Glomerular visceral epithelial cell (primary cell): ENCODE results near the gene DISC1.
"Not testable (repeated sequence)": the region's sequence is repeated elsewhere in the genome, so short reads cannot be mapped to it uniquely, and the experiment has no call there.

Experiments
- DNase-seq: peaks from one replicate; pipeline ENCODE4 v3.0.0-alpha.2; 2016; ENCODE audit errors: extremely low spot score

The DISC1 gene

DNA sequence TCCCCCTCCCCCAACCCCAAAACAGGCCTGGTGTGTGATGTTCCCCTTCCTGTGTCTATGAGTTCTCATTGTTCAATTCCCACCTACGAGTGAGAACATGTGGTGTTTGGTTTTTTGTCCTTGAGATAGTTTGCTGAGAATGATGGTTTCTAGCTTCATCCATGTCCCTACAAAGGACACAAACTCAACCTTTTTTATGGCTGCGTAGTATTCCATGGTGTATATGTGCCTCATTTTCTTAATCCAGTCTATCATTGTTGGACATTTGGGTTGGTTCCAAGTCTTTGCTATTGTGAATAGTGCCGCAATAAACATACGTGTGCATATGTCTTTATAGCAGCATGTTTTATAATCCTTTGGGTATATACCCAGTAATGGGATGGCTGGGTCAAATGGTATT, 102.4 kb downstream of the DISC1 start:
- not testable (repeated sequence) for DNase-seq

DNA sequence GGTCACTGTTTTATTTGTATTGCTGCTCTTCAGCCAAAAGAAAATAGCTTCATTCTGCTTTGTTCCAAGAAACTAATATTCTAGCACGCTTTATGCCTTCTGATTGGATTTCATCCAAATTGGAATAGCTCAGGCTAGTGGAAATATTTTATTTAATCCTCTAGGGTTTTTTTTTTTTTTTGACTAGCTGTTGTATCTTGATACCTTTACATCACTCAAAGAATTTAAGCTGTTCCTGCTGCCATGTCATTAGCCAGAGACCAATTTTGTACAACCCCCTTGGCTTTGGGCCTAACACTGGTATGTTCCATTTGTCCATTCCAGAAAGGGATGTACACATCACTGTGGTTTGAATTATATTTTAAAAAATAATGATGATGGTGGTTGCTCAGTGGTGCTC, 103.0 kb downstream of the DISC1 start:
- DNase-seq: no peak

DNA sequence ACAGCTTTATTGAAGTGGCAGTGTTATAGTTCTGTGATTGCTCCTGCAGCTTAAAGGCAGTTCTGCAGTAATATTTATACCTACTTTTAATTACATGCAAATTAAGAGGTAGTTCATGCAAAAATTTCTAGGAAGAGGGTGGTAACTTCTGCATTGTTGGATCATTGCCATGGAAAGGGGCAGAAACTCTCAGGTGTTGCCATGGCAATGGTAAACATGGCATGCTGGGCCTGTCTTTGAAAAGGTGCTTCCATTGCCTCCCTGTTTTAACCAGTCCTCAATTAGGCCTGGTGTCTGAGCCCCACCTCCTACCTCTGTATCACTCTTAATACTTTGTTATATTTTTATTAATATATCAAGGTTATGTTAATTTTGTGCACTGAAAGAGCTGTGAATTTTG, 104.7 kb downstream of the DISC1 start:
- no peak for DNase-seq

DNA sequence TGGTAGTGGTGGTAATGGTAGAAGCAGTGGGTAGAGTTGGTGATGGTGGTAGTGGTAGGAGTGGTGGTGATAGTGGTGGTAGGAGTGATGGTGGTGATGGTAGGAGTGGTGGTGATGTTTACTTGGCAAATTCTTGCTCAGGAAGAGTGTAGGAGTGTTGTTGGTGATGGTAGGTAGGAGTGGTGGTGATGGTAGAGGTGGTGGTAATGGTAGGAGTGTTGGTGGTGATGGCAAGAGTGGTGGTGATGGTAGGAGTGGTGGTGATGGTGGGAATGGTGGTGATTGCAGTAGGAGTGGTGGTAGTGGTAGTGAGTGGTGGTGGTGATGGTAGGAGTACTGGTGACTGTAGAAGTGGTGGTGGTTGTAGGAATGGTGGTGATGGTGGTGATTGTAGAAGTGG, 106.5 kb downstream of the DISC1 start:
- DNase-seq: no peak

DNA sequence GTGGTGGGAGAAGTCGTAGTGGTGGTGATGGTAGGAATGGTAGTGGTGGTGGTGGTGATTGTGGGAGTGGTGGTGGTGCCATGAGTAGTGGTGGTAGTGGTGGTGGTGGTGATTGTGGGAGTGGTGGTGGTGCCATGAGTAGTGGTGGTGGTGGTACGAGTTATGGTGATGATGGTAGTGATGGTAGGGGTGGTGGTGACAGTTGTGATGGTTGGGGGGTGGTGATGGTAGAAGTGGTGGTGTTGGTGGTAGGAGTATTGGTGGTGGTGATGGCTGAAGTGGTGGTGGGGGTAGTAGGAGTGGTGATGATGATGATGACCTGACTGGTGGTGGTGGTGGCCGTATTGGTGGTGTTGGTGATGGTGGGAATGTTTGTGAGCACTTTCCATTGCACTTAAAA, 107.1 kb downstream of the DISC1 start:
- no peak for DNase-seq

DNA sequence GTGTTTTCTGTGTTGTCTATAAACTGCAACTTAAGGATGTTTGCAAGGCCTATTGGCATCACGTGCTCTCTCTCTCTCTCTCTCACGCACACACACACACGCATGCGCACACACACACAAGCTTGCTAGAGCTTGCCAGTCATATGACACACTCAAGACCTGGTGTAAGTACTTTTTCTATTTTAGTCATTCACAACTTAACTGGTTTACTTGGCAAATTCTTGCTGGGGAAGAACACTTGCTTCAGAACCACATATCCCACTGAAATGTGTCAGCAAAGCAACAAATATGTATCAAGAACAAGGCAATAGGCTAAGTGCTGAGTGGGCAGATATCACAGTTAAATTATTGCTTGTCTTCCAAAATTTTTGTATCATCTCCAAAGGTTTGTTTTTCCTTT, 107.8 kb downstream of the DISC1 start:
- DNase-seq: no peak

DNA sequence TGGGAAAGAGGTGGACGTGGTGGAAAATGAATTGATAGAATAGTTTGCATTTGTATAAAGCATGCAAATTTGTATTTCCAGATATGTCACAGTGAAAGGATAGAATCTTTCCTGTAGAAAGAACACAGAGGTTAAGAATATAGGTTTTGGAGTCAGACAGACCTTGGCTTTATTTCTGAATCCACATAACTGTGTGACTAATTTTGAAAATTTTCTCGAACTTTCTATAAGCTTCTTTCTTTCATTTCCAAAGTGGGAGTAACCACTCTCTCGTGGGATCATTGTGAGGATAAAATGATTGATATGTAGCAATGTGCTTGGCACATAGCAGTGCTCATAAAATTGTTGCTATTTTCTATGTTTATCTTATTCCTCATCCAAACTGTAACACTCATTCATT, 108.8 kb downstream of the DISC1 start:
- DNase-seq: no peak

DNA sequence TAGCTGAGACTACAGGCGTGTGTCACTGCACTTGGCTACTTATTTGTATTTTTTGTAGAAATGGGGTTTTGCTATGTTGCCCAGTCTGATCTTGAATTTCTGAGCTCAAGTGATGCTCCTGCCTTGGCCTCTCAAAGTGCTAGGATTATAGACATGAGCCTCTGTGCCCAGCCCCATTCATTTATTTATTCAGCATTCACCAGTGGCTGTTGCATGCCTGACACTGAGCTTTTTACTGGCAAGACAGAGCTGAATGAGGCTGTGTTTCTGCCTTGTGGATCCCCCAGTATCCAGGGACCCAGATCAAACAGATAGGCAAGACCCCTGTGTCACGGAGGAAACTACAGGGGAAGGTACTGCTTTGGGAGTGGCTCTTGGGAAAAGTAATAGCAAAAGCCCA, 109.4 kb downstream of the DISC1 start:
- DNase-seq: no peak

DNA sequence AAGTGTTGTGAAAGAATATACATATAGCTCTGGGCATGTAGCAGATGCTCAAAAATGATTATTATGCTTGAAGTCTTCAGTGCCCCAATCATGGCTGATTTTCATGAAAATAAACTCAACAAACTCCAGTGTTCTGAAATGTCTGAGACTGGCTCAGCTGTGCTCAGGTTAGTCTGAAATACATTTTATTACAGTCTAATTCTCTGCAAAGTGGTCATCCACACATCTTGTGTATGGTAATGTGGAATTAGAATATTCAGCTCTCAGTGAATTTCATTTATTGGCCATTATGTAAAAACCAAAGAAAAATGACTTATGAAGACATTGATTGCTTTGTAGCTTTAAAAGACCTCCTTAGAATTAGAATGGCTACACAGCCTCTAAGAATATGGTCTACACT, 109.9 kb downstream of the DISC1 start:
- no peak for DNase-seq

DNA sequence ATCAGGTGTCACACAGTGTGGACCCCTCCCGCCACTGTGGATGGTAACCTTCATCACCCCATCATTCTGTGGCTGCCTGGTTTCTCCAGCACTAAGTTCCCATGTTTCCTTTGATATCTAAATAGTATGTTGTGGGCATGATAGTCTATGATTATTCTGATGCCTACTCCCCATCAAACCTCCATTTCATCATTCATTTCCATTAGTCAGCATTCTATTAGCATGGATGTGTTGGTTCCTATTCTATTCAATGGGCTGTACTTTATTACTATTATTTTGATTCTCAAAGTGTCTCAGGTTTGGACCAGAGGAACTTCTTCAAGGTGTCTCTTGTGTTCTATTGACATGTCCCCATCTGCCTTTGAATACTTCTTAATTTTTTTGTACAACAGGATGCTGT, 112.0 kb downstream of the DISC1 start:
- no peak for DNase-seq

DNA sequence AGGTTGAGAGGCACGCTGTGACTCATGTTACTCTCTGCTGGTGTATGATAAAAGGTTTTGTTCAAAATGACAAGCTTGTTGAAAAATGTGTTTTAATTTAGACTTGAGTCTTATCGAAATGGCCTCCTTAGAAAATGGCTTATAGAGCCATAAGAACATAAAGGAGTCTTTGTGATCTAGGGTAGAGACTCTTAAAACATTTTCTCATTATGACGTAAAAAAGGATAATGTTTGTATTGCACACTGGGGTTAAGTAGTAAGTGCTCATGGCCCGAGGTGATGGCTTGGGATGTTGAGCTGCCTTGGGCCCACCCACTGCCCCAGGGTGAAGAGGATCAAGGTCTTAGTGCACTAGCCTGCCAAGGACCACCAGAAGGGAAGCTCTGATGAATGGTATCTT, 117.4 kb downstream of the DISC1 start:
- no peak for DNase-seq

DNA sequence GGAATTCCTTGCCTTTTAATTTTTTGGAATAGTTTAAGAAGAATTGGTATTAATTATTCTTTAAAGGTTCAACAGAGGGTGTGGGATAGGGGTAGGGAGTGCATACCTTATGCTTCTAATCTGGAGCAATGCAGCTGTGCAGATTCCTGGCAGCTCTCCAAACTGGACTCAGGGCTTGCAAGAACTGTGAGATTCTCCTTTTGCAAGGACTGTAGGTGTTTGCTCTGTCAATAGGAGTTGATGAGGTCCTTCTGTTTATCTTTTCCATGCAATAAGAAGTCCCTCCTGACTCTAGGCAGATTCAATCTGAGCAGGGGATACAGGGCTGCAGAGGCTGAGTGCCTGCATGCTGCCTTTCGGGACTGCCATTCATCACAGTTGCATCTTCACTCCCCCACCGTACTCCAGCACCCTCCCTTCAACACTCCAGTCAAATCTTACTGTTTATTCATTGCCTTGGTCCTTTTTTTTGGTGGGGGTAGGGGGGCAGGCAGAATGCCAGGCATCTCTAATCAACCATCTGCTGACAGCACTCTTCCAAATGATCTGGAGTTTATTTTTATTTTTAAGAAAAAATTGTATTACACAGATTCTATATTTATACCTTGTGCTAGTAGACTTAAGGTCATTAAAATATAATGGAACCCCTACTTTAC, 122.3 kb downstream of the DISC1 start:
- DNase-seq: no peak

DNA sequence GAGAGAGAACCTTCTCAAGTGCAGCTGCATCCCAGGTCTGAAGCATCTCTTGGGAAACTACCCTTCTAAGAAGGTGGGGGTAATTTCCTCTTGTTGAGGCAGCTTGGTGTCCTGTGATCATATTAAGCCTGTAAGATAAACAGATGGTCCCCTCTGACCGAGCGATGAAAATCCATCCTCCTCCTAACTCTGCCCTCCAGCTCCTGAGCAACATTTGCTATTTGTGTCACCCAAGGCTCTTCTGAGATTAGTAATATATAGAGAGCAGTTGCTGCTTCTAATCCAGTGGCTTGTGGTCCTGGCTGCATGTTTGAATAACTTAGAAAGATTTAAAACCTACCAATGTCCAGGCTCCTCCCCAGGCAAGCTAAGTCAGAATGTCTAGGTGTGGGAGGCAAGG, 123.7 kb downstream of the DISC1 start:
- DNase-seq: no peak

DNA sequence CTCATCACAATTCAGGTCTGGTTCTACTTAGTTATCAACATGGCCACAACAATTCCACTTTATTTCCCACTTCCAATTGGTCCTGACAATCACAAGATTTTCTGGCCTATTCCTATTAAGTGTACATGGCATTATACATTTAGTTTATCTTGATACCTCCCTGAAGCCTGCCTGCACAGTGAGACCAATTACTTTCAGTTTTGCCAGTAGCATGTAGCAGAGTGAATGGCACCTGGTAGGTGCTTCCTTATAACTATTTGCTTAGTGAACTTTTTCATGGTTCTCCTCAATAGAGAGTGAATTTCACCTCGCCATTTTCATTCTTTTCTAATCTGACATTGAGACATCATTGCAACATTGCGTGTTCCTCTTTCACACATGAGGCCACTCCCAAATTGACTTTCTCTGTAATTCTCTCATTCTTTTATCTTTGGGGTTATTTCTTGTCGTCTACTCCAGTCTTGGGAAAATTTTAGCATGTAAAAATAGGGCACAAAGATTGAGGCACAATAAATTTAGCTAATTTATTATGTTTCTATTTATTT, 124.3 kb downstream of the DISC1 start:
- DNase-seq: no peak

DNA sequence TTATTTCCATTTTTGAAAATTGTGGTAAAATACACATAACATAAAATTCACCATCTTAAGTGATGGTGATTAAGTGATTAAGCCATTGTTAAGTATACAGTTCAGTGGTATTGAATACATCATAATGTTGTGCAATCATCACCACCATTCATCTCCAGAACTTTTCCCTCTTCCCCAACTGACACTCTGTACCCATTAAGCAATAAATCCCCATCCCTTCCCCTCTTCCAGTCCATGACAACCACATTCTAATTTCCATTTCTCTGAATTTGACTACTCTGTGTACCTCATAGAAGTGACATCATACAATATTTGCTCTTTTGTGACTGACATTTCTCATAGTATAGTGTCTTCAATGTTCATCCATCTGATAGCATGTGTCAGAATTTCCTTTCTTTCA, 124.8 kb downstream of the DISC1 start:
- no peak for DNase-seq

DNA sequence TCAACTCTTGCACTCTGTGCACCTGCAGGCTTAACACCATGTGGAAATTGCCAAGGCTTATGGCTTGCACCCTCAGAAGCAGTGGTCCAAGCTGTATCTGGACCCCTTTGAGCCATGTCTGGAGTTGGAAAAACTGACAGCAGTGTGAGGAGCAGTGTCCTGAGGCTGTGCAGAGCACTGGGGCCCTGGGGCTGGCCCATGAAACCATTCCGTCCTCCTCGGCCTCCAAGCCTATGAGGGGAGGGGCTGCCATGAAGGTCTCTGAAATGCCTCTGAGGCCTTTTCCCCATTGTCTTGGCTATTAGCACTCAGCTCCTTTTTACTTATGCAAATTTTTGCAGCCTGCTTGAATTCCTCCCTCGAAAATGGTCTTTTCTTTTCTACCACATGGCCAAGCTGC, 126.7 kb downstream of the DISC1 start:
- no peak for DNase-seq

DNA sequence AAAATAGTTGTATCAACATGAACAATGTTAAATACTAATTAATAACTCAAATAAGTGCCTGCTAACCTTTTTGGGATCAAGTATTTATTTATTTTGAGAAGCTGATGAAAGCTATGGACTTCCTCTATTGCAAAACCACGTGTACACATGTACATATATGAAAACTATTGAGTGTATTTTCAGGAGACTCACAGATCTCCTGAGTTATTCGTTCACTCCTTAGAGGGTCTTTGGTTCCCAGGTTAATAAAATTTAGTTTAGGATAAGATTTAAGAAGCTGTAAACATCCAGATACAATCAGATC, 130.5 kb downstream of the DISC1 start:
- no peak for DNase-seq

DNA sequence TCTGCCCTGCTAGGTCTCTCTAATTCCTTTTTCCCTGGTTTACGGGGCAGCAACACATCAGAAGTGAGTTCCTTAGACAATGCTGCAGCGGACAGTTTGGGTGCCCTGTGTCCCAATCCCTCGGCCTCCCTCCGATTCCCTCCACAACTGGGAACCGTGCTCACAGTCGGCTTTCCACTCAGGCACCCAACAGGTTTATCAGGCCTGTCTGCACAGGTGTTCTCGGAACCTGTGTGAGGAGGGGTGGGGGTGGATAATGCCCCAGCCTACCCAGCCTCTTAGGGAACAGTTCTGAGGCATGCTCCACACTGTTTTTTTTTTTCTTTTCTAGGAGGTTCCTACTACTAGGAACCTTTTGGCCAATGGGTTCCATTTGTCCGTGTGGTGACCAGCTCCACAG, 131.2 kb downstream of the DISC1 start:
- DNase-seq: no peak

DNA sequence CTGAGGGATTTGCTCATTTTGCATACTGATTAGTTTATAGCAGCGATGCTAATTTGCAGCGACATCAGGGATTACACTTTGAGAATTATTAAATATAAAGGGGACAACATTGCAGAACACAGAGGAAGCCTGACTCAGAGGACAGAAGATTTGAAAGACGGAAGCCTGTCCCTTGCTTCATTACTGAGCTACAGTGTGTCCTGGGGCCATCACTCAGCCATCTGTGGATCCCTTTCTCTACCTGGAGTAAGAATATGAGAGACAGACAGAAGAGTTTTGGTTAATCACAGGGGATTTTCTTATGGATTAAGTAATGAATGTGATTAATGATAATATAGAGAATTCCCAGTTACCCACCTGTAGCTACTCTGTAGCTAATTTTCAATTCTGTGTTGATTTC, 134.7 kb downstream of the DISC1 start:
- no peak for DNase-seq

DNA sequence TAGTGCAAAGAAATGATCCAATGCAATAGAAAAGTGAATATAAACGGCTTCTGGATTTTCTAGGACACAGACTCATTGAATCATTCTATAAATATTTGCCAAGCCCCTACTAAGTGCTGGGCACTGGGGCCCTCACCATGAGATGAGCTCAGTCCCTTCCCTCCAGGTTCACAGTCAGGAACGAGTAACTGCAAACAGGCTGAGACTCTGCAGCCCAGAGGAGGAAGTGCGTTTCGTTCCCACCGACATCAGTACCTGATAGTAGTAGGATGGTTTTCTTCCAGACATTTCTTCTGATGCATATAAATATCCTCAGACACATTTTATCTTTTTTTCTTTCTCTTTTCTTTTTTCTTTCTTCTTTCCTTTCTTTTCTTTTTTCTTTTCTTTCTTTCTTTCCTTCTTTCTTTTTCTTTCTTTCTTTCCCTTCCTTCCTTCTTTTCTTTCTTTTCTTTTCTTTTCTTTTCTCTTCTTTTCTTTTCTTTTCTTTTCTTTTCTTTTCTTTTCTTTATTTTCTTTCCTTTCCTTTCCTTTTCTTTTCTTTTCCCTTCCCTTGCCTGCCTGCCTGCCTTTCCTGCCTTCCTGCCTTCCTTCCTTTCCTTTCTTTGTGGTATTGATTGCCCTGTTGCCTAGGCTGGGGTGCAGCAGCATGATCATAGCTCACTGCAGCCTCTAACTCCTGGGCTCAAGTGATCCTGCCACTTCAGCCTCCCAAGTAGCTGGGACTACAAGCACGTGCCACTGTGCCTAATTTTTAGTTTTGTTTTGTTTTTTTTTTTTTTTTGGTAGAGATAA, 135.4 kb downstream of the DISC1 start:
- DNase-seq: no peak

DNA sequence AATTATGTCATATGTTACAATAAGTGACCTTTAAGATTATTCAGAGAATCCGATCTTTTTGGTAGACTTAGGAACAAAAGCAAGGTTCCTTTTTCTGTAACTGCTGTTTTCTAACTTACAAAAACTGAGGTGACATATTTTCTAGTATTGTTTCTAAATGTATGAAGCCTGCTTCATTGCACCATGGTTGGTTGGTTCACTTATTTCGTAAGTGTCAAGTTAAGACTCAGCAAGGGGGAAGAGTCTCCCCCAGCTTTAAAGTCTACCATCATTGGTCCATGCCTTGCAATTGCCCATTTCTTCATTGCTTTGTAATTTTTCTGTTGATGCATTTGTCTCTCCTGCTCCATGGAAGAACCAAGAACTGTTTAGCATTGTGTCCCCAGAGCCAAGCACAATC, 136.9 kb downstream of the DISC1 start:
- DNase-seq: no peak

DNA sequence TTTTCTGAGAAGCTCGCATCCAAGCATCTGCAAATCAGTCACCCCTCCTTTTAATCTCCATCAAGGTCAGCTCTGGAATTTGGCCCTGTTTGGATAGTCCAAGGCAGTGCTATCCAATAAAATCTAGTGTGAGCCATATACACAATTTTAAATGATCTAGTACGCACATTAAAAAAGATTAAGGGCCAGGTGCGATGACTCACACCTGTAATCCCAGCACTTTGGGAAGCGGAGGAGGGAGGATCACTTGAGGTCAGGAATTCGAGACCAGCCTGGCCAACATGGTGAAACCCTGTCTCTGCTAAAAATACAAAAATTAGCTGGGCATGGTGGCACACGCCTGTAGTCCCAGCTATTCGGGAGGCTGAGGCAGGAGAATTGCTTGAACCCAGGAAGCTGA, 139.2 kb downstream of the DISC1 start:
- DNase-seq: not testable (repeated sequence)

DNA sequence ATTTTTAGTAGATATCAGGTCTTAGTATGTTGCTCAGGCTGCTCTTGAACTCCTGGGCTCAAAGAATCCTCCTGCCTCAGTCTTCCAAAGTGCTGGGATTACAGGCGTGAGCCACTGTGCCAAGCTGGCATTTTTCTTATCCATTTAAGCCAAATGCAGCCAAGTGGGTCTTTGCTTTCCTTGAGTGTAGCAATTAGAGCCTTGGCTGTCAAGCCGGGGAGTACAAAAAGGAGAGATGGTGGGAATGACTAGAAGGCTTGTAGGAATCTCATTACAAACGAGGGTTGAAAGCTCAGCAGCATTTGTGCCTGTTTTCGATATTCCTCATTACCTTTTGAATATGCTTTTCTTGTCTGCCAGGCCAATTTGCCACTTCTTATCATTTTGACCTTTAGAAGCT, 140.9 kb downstream of the DISC1 start:
- DNase-seq: no peak

DNA sequence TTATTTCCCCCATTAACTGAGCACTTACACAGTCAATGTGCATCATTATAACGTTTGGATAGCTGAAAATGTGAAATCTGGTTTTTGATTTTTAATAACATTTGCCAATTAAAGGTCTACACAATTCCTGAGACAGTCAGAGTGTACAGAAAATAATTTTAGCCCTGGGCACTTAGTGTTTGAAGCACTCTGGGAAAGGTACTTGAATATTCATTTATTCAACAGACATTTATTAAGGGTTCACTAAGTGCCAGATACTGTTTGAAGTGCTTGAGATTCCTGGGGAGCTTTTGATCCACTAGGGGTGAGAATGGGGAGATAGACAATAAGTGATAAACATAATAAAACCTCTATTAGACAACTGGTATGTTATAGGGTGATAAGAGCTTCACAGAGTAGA, 141.8 kb downstream of the DISC1 start:
- no peak for DNase-seq
